ENCODE data around the gene COA8.

COA8 gene

GRCh38 chr14:103537175-103537990 lies 25.4 kb upstream of the COA8 start:
- no peak for DNase-seq

- DNase-seq = no peak
These were observed 24.3 kb upstream of the COA8 start for GRCh38 chr14:103538291-103539055.

- DNase-seq = no peak
These were observed 23.5 kb upstream of the COA8 start for GRCh38 chr14:103539056-103539825.

GRCh38 chr14:103540821-103541708 lies 21.7 kb upstream of the COA8 start:
- no peak for DNase-seq

- no peak for DNase-seq
These were observed 20.8 kb upstream of the COA8 start for GRCh38 chr14:103541709-103542604.

GRCh38 chr14:103542605-103543088 lies 20.1 kb upstream of the COA8 start:
- DNase-seq = no peak

GRCh38 chr14:103543140-103543539 lies 19.6 kb upstream of the COA8 start:
- DNase-seq = no peak

- no peak for DNase-seq
These were observed 18.9 kb upstream of the COA8 start for GRCh38 chr14:103543721-103544387.

- no peak for DNase-seq
These were observed 18.2 kb upstream of the COA8 start for GRCh38 chr14:103544388-103545218.

GRCh38 chr14:103545219-103545914 lies 17.4 kb upstream of the COA8 start:
- DNase-seq = no peak

- DNase-seq = no peak
These were observed 16.7 kb upstream of the COA8 start for GRCh38 chr14:103545915-103546651.

GRCh38 chr14:103546652-103547454 lies 15.9 kb upstream of the COA8 start:
- DNase-seq = peak; percentile 61

GRCh38 chr14:103547455-103547940 lies 15.3 kb upstream of the COA8 start:
- DNase-seq = no peak

- DNase-seq = no peak
These were observed 14.8 kb upstream of the COA8 start for GRCh38 chr14:103547941-103548462.

- DNase-seq = no peak
These were observed 14.1 kb upstream of the COA8 start for GRCh38 chr14:103548463-103549351.
